ENCODE measurements around the gene MRLN. TPM values are rescaled to one million over a fixed set of nuclear protein-coding genes. Genes with fewer than 3 reads are reported as not detected.

The MRLN gene
- polyA plus RNA-seq (not detected in 2 replicates), polyA minus RNA-seq (not detected in 2 replicates)

DNA sequence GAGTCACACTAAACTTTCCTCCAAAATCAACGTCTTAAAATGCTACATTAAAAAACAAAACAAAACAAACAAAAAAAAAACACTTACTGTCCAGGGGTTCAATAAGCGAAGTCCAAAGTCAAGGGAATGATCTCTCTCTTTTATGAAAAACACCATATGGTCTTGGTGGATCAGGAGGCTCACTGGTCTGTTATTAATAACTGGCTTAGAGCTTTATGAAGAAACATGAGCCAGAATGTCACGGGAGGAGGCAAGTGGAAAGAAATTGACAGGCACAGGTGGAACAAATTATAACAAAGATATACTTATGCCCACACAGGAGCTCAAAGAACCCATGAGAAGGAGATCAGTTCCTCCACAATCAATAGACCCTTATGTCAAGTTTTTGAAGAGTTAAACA is at the start of gene MRLN:
TSS of gene MRLN (minus strand) at position 189 of the 400 bp plus-strand sequence.
- H3K4me2 ChIP-seq (ENCODE audit: low read length), result no peak within 1 kb of the TSS
- no peak within 1 kb of the TSS for H3K4me3 ChIP-seq (ENCODE audit: low read length)
- no peaks in the 10 kb centered on the region for H3K27me3 ChIP-seq (ENCODE audit: insufficient read depth, low read depth, low read length)
- H3K9me3 ChIP-seq (ENCODE audit: low read length), result no peaks in the 10 kb centered on the region
- no peak within 1 kb of the TSS for H3K9ac ChIP-seq (ENCODE audit: low read length)
- no peak for TF ChIP-seq MXI1 (conservative IDR thresholded peaks at IDR 0.05; ENCODE audit: poor library complexity, severe bottlenecking)
- no peak for TF ChIP-seq EP300 (conservative IDR thresholded peaks at IDR 0.05; ENCODE audit: poor library complexity, severe bottlenecking)
- TF ChIP-seq, protein P1, sequence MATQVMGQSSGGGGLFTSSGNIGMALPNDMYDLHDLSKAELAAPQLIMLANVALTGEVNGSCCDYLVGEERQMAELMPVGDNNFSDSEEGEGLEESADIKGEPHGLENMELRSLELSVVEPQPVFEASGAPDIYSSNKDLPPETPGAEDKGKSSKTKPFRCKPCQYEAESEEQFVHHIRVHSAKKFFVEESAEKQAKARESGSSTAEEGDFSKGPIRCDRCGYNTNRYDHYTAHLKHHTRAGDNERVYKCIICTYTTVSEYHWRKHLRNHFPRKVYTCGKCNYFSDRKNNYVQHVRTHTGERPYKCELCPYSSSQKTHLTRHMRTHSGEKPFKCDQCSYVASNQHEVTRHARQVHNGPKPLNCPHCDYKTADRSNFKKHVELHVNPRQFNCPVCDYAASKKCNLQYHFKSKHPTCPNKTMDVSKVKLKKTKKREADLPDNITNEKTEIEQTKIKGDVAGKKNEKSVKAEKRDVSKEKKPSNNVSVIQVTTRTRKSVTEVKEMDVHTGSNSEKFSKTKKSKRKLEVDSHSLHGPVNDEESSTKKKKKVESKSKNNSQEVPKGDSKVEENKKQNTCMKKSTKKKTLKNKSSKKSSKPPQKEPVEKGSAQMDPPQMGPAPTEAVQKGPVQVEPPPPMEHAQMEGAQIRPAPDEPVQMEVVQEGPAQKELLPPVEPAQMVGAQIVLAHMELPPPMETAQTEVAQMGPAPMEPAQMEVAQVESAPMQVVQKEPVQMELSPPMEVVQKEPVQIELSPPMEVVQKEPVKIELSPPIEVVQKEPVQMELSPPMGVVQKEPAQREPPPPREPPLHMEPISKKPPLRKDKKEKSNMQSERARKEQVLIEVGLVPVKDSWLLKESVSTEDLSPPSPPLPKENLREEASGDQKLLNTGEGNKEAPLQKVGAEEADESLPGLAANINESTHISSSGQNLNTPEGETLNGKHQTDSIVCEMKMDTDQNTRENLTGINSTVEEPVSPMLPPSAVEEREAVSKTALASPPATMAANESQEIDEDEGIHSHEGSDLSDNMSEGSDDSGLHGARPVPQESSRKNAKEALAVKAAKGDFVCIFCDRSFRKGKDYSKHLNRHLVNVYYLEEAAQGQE (IDR thresholded peaks at IDR 0.05; ENCODE audit: borderline replicate concordance), result no peak
- TF ChIP-seq RAD21 (conservative IDR thresholded peaks at IDR 0.05), result no peak
- TF ChIP-seq, protein P2, sequence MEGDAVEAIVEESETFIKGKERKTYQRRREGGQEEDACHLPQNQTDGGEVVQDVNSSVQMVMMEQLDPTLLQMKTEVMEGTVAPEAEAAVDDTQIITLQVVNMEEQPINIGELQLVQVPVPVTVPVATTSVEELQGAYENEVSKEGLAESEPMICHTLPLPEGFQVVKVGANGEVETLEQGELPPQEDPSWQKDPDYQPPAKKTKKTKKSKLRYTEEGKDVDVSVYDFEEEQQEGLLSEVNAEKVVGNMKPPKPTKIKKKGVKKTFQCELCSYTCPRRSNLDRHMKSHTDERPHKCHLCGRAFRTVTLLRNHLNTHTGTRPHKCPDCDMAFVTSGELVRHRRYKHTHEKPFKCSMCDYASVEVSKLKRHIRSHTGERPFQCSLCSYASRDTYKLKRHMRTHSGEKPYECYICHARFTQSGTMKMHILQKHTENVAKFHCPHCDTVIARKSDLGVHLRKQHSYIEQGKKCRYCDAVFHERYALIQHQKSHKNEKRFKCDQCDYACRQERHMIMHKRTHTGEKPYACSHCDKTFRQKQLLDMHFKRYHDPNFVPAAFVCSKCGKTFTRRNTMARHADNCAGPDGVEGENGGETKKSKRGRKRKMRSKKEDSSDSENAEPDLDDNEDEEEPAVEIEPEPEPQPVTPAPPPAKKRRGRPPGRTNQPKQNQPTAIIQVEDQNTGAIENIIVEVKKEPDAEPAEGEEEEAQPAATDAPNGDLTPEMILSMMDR (IDR thresholded peaks at IDR 0.05; ENCODE audit: poor library complexity, severe bottlenecking), result no peak
- no peak for TF ChIP-seq SMC3 (conservative IDR thresholded peaks at IDR 0.05; ENCODE audit: poor library complexity)
- H3K79me2 ChIP-seq (replicated peaks; ENCODE audit: insufficient read depth, low read length), result no peaks in the 10 kb centered on the region
- no peaks in the 10 kb centered on the region for H3K9me2 ChIP-seq (ENCODE audit: insufficient read depth, low read length)
- no peaks in the 10 kb centered on the region for H3K36me3 ChIP-seq (ENCODE audit: insufficient read depth, low read length)
- H2AFZ ChIP-seq (ENCODE audit: low read depth, low read length), result no peak within 1 kb of the TSS
- no peaks in the 10 kb centered on the region for H3F3A ChIP-seq (ENCODE audit: insufficient read depth, low read length, poor library complexity, severe bottlenecking)
- no peak within 1 kb of the TSS for H3K27ac ChIP-seq (ENCODE audit: low read length)
- no peaks in the 10 kb centered on the region for H4K20me1 ChIP-seq (ENCODE audit: insufficient read depth)

DNA sequence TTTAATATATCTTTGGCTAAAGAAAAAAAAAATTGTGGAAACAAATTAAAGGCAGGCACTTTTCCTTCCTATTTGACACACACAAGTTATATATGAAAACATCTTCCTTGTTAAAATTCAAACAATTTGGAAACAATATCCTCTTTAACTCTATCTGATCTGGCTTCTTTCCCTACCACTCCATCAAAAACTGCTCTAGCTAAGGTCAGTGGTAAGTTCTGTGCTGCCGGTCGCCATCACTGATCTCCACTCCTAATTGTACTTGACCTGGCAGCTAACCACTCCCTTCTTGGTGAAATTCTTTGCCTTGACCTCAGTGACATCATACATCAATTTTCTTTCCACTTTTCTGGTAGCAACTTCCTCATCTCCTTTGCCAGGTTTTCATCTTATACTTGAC is 47.9 kb upstream of the MRLN start:
- no peak overlapping the region for H3K4me3 ChIP-seq (ENCODE audit: low read length)
- no peaks in the 10 kb centered on the region for H4K20me1 ChIP-seq (ENCODE audit: insufficient read depth)
- H3F3A ChIP-seq (ENCODE audit: insufficient read depth, low read length, poor library complexity, severe bottlenecking), result no peaks in the 10 kb centered on the region
- no peak overlapping the region for H3K4me2 ChIP-seq (ENCODE audit: low read length)
- H3K27ac ChIP-seq (ENCODE audit: low read length), result no peak overlapping the region
- no peak overlapping the region for H3K9ac ChIP-seq (ENCODE audit: low read length)
- no peaks in the 10 kb centered on the region for H3K27me3 ChIP-seq (ENCODE audit: insufficient read depth, low read depth, low read length)
- H2AFZ ChIP-seq (ENCODE audit: low read depth, low read length), result no peak overlapping the region
- TF ChIP-seq RAD21 (conservative IDR thresholded peaks at IDR 0.05) (no peak), TAF1 (IDR thresholded peaks at IDR 0.05; ENCODE audit: low read depth) (no peak), POLR2AphosphoS5 (IDR thresholded peaks at IDR 0.05) (no peak), MXI1 (conservative IDR thresholded peaks at IDR 0.05; ENCODE audit: poor library complexity, severe bottlenecking) (no peak), SMC3 (conservative IDR thresholded peaks at IDR 0.05; ENCODE audit: poor library complexity) (no peak), EP300 (conservative IDR thresholded peaks at IDR 0.05; ENCODE audit: poor library complexity, severe bottlenecking) (no peak), EZH2 (IDR thresholded peaks at IDR 0.05; ENCODE audit: borderline replicate concordance, insufficient read depth, low read length, poor library complexity, severe bottlenecking) (no peak)
- TF ChIP-seq, protein P1 (IDR thresholded peaks at IDR 0.05; ENCODE audit: borderline replicate concordance), result no peak
- TF ChIP-seq, protein P2 (IDR thresholded peaks at IDR 0.05; ENCODE audit: poor library complexity, severe bottlenecking), result no peak
- H3K9me3 ChIP-seq (ENCODE audit: low read length), result no peaks in the 10 kb centered on the region
- peaks cover 9% of the 10 kb centered on the region for H3K36me3 ChIP-seq (ENCODE audit: insufficient read depth, low read length)
- H3K79me2 ChIP-seq (replicated peaks; ENCODE audit: insufficient read depth, low read length), result no peaks in the 10 kb centered on the region
- H3K9me2 ChIP-seq (ENCODE audit: insufficient read depth, low read length), result no peaks in the 10 kb centered on the region

Data from neural cell (in vitro differentiated cells).